H9 (cell line): ENCODE data around the gene GTPBP4. TPM values are rescaled to one million over a fixed set of nuclear protein-coding genes. Genes with fewer than 3 reads are reported as not detected.

Source experiments
- DNase-seq: peaks from one replicate; pipeline ENCODE4 v3.0.0-alpha.2; 2017
- H2AFZ ChIP-seq: one replicate; pipeline ENCODE4 v1.6.1; 2013; ENCODE audit warnings: mild to moderate bottlenecking, low read length, control low read depth, moderate library complexity
- H2AK5ac ChIP-seq: 2 replicates; pipeline ENCODE4 v1.6.1; 2013; ENCODE audit warnings: low read length, control low read depth, mixed read lengths; ENCODE audit not compliant: insufficient read length
- H2BK120ac ChIP-seq: one replicate; pipeline ENCODE4 v1.6.1; 2013; ENCODE audit warnings: low read depth, mild to moderate bottlenecking, low read length, control low read depth, inconsistent platforms; ENCODE audit not compliant: poor library complexity, severe bottlenecking
- H2BK12ac ChIP-seq: 2 replicates; pipeline ENCODE4 v1.6.1; 2013; ENCODE audit warnings: low read length, control low read depth, mixed read lengths, low read depth; ENCODE audit not compliant: insufficient read length
- H2BK15ac ChIP-seq: 2 replicates; pipeline ENCODE4 v1.6.1; 2013; ENCODE audit warnings: low read depth, low read length, control low read depth
- H2BK20ac ChIP-seq: one replicate; pipeline ENCODE4 v1.6.1; 2013; ENCODE audit warnings: low read depth, mild to moderate bottlenecking, low read length, control low read depth, inconsistent platforms; ENCODE audit not compliant: poor library complexity, severe bottlenecking
- H2BK5ac ChIP-seq: 2 replicates; pipeline ENCODE4 v1.6.1; 2013; ENCODE audit warnings: low read length, control low read depth, mixed read lengths; ENCODE audit not compliant: insufficient read length
- H3K14ac ChIP-seq: 2 replicates; pipeline ENCODE4 v1.6.1; 2013; ENCODE audit warnings: low read length, control low read depth; ENCODE audit not compliant: insufficient read depth
- H3K18ac ChIP-seq: 2 replicates; pipeline ENCODE4 v1.6.1; 2013; ENCODE audit warnings: low read depth, mild to moderate bottlenecking, mixed read lengths, low read length, control low read depth; ENCODE audit not compliant: insufficient read length
- H3K23ac ChIP-seq: 2 replicates; pipeline ENCODE4 v1.6.1; 2013; ENCODE audit warnings: low read length, control low read depth, mixed read lengths, low read depth; ENCODE audit not compliant: insufficient read length
- H3K23me2 ChIP-seq: 2 replicates; pipeline ENCODE4 v1.6.1; 2013; ENCODE audit warnings: low read depth, mild to moderate bottlenecking, mixed read lengths, low read length, control low read depth; ENCODE audit not compliant: insufficient read length, poor library complexity, severe bottlenecking
- H3K27ac ChIP-seq: 2 replicates; pipeline ENCODE4 v1.5.1; 2013; ENCODE audit warnings: low read length, control low read depth, mixed read lengths, low read depth; ENCODE audit not compliant: insufficient read length
- H3K27me3 ChIP-seq: 2 replicates; pipeline ENCODE4 v1.6.1; 2013; ENCODE audit warnings: low read length, control low read depth, inconsistent platforms; ENCODE audit not compliant: insufficient read depth
- H3K4ac ChIP-seq: 2 replicates; pipeline ENCODE4 v1.6.1; 2013; ENCODE audit warnings: low read depth, mild to moderate bottlenecking, control low read depth, inconsistent platforms, low read length, moderate library complexity
- H3K4me1 ChIP-seq: 2 replicates; pipeline ENCODE4 v1.6.1; 2013; ENCODE audit warnings: low read length, control low read depth, inconsistent platforms; ENCODE audit not compliant: insufficient read depth
- H3K4me2 ChIP-seq: 2 replicates; pipeline ENCODE4 v1.6.1; 2013; ENCODE audit warnings: low read length, control low read depth, mixed read lengths; ENCODE audit not compliant: insufficient read length, insufficient read depth
- H3K56ac ChIP-seq: 2 replicates; pipeline ENCODE4 v1.6.1; 2013; ENCODE audit warnings: low read depth, mild to moderate bottlenecking, mixed read lengths, low read length, control low read depth; ENCODE audit not compliant: insufficient read length
- H3K79me1 ChIP-seq: 2 replicates; pipeline ENCODE4 v1.6.1; 2013; ENCODE audit warnings: low read depth, mild to moderate bottlenecking, moderate library complexity, low read length, control low read depth, inconsistent platforms; ENCODE audit not compliant: insufficient read depth, poor library complexity, severe bottlenecking
- H3K79me2 ChIP-seq: 2 replicates; pipeline ENCODE4 v1.6.1; 2013; ENCODE audit warnings: low read length, control low read depth, inconsistent platforms; ENCODE audit not compliant: insufficient read depth
- H3K9ac ChIP-seq: 2 replicates; pipeline ENCODE4 v1.6.1; 2013; ENCODE audit warnings: low read length, control low read depth, mixed read lengths; ENCODE audit not compliant: insufficient read length; ENCODE audit errors: extremely low read depth
- H3K9me3 ChIP-seq: one replicate; pipeline ENCODE4 v1.6.1; 2013; ENCODE audit warnings: low read depth, low read length, inconsistent platforms; ENCODE audit not compliant: control insufficient read depth
- H3T11ph ChIP-seq: one replicate; pipeline ENCODE4 v1.6.1; 2013; ENCODE audit warnings: mild to moderate bottlenecking, low read length, control low read depth, inconsistent platforms
- H4K20me1 ChIP-seq: one replicate; pipeline ENCODE4 v1.6.1; 2013; ENCODE audit not compliant: control insufficient read depth, insufficient read length, insufficient read depth
- H4K5ac ChIP-seq: 2 replicates; pipeline ENCODE4 v1.6.1; 2013; ENCODE audit warnings: low read depth, mild to moderate bottlenecking, mixed read lengths, low read length, control low read depth; ENCODE audit not compliant: insufficient read length
- H4K8ac ChIP-seq: replicated peaks from 2 replicates; pipeline ENCODE4 v1.6.1; 2013; ENCODE audit warnings: low read length, control low read depth, mixed read lengths, low read depth; ENCODE audit not compliant: insufficient read length
- H4K91ac ChIP-seq: 2 replicates; pipeline ENCODE4 v1.6.1; 2013; ENCODE audit warnings: low read depth, mild to moderate bottlenecking, moderate library complexity, mixed read lengths, low read length, control low read depth; ENCODE audit not compliant: insufficient read length
- H3K27ac Mint-ChIP-seq, 3 experiments: 2 replicates in 2 of 3; 3 replicates in 1 of 3; pipeline ENCODE4 v1.8.0; 2020 to 2021; ENCODE audit warnings: mixed read lengths in 3 of 3, mild to moderate bottlenecking in 1 of 3, moderate library complexity in 1 of 3
- H3K27me3 Mint-ChIP-seq: 2 replicates; pipeline ENCODE4 v1.8.0; 2021; ENCODE audit warnings: low read depth, mild to moderate bottlenecking, moderate library complexity, mixed read lengths
- H3K36me3 Mint-ChIP-seq, 3 experiments: 2 replicates in 2 of 3; 3 replicates in 1 of 3; pipeline ENCODE4 v1.8.0; 2020 to 2021; ENCODE audit warnings: low read depth in 3 of 3, mixed read lengths in 3 of 3; ENCODE audit not compliant: insufficient read depth in 1 of 3
- H3K4me1 Mint-ChIP-seq, 2 experiments: 2 replicates each; pipeline ENCODE4 v1.8.0; 2020; ENCODE audit warnings: mixed read lengths in 2 of 2
- H3K4me3 Mint-ChIP-seq, 2 experiments: 2 replicates in 1 of 2; 3 replicates in 1 of 2; pipeline ENCODE4 v1.8.0; 2020 to 2021; ENCODE audit warnings: mild to moderate bottlenecking in 2 of 2, mixed read lengths in 2 of 2, moderate library complexity in 1 of 2
- H3K9me3 Mint-ChIP-seq, 2 experiments: 2 replicates in 1 of 2; 3 replicates in 1 of 2; pipeline ENCODE4 v1.8.0; 2020; ENCODE audit warnings: mild to moderate bottlenecking in 2 of 2, mixed read lengths in 2 of 2, moderate library complexity in 1 of 2
- WGBS: extraction: QIAGEN DNeasy Blood & Tissue Kit; methylation state at CpG from one replicate; pipeline ENCODE4 v1.1.7; 2013; ENCODE audit warnings: missing lambda C conversion rate, low lambda C conversion rate, mixed read lengths; ENCODE audit not compliant: insufficient read length; ENCODE audit errors: extremely low coverage; 5-methylcytosine and 5-hydroxymethylcytosine counted together
- total RNA-seq: library from RNA; stranded (reverse); gene quantifications from 2 replicates; pipeline ENCODE4 v1.2.1, GENCODE V29; 2021
- TF ChIP-seq, protein P1 (sequence below): fragments of 200-600 bp; sonication (generic); conservative IDR thresholded peaks from 3 replicates; pipeline ENCODE4 v1.8.0; 2021; ENCODE audit warnings: antibody characterized with exemption, mild to moderate bottlenecking

The GTPBP4 gene
- total RNA-seq, 1 experiment from 2014 or later = 134 TPM

DNA sequence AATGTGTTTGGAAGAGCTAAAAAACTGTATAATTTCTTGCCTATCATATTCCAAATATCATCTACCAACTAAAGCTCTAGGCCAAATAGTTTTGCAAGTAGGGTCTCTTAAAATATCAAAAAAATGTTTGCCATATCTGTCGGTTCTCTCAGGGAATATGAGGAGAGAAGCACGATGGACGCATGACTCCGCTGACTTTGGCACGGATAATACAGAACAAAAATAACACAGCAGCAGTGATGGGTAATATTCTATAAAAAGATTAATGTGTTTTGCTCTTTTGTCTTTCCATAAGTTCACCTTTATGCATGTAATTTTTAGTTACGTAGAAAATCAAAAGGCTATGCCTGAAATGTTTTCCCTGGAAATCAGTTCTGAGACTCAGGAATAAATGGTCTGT is 38.3 kb downstream of the GTPBP4 start:
- H2BK5ac ChIP-seq = no peak overlapping the region
- H3K56ac ChIP-seq = no peak overlapping the region
- no peak overlapping the region for H3K27ac Mint-ChIP-seq
- H3K23me2 ChIP-seq = no peaks in the 10 kb centered on the region
- H3K18ac ChIP-seq = no peak overlapping the region
- H3K23ac ChIP-seq = no peak overlapping the region
- no CpG with 5 or more reads among the region's 6 CpGs for WGBS
- H3K14ac ChIP-seq = no peak overlapping the region
- no peak overlapping the region for H3K9ac ChIP-seq
- H3K4me1 ChIP-seq = no peaks in the 10 kb centered on the region
- no peak overlapping the region for H3K27ac ChIP-seq
- H3K4me3 Mint-ChIP-seq = no peak overlapping the region
- H2BK20ac ChIP-seq = no peak overlapping the region
- H3K4me1 Mint-ChIP-seq = peaks cover 10 to 17% of the 10 kb centered on the region in 2 experiments
- no peak overlapping the region for H3K4ac ChIP-seq
- H3T11ph ChIP-seq = no peak overlapping the region
- H3K4me2 ChIP-seq = no peak overlapping the region
- H4K5ac ChIP-seq = no peak overlapping the region
- no peaks in the 10 kb centered on the region; the same call in 1 of the 2 replicates for H3K79me2 ChIP-seq
- no peak overlapping the region for H2BK15ac ChIP-seq
- H4K91ac ChIP-seq = no peak overlapping the region
- H2BK120ac ChIP-seq = no peak overlapping the region
- no peak overlapping the region for H2BK12ac ChIP-seq
- H2AK5ac ChIP-seq = no peak overlapping the region
- peaks cover 0 to 6% (median 0%) of the 10 kb centered on the region in 3 experiments; a peak in 2 of 7 replicates for H3K36me3 Mint-ChIP-seq
- H3K27me3 ChIP-seq = no peaks in the 10 kb centered on the region
- TF ChIP-seq, protein P1, sequence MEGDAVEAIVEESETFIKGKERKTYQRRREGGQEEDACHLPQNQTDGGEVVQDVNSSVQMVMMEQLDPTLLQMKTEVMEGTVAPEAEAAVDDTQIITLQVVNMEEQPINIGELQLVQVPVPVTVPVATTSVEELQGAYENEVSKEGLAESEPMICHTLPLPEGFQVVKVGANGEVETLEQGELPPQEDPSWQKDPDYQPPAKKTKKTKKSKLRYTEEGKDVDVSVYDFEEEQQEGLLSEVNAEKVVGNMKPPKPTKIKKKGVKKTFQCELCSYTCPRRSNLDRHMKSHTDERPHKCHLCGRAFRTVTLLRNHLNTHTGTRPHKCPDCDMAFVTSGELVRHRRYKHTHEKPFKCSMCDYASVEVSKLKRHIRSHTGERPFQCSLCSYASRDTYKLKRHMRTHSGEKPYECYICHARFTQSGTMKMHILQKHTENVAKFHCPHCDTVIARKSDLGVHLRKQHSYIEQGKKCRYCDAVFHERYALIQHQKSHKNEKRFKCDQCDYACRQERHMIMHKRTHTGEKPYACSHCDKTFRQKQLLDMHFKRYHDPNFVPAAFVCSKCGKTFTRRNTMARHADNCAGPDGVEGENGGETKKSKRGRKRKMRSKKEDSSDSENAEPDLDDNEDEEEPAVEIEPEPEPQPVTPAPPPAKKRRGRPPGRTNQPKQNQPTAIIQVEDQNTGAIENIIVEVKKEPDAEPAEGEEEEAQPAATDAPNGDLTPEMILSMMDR = no peak
- 0 out of 5 replicates have a peak, but pooled peaks cover 0 to under 1% of the 10 kb centered on the region in 2 experiments for H3K9me3 Mint-ChIP-seq
- H3K9me3 ChIP-seq = no peaks in the 10 kb centered on the region
- no peaks in the 10 kb centered on the region for H3K27me3 Mint-ChIP-seq
- no peak overlapping the region for H4K8ac ChIP-seq
- DNase-seq = no peak
- H3K79me1 ChIP-seq = no peaks in the 10 kb centered on the region
- no peak overlapping the region for H2AFZ ChIP-seq
- no peaks in the 10 kb centered on the region for H4K20me1 ChIP-seq
